ENCODE data around the gene FTO. TPM values are rescaled to one million over a fixed set of nuclear protein-coding genes. Genes with fewer than 3 reads are reported as not detected.

FTO gene
- total and polyA plus RNA-seq, 5 donors from 2014 or later, result 58.6 to 97.6 (median 93.4) TPM

Other genes with a start within 250 kb of the FTO start
- gene AKTIP, start 200.9 kb upstream of the FTO start, total RNA-seq, result 60.0 TPM
- 100 to 1,000 TPM in 1 of 4 donors, 10 to 100 TPM in 3; 74.1 to 109 (median 83.7) TPM for gene AKTIP, start 200.9 kb upstream of the FTO start, polyA plus RNA-seq
- gene RPGRIP1L, start 297 bp upstream of the FTO start, total RNA-seq, result 1.8 TPM
- gene RPGRIP1L, start 297 bp upstream of the FTO start, polyA plus RNA-seq, result 1 to 10 TPM; 1.5 to 3.2 (median 1.9) TPM

Data from CD4-positive, CD25-positive, alpha-beta regulatory T cell (primary cell).